Body of pancreas (tissue), 4 donors: ENCODE measurements around the gene YY1. TPM values are rescaled to one million over a fixed set of nuclear protein-coding genes. Genes with fewer than 3 reads are reported as not detected.

Experiments
- ATAC-seq: fragments of 150-250 bp; one replicate; pipeline ENCODE4 v1.9.1; 2016
- DNase-seq, 4 donors: peaks; one replicate each; pipeline ENCODE4 v3.0.0-alpha.2; 2019
- H3K27ac ChIP-seq, 4 donors: fragments of 200-600 bp; sonication (generic); 1 replicate in 3 of 4; 2 replicates in 1 of 4; pipeline versions ENCODE4 v1.5.1 to v1.6.1; 2016 to 2019; ENCODE audit warnings: mild to moderate bottlenecking in 1 of 4, mixed read lengths in 1 of 4, moderate library complexity in 1 of 4
- H3K27me3 ChIP-seq, 2 donors: fragments of 200-600 bp; sonication (generic); one replicate each; pipeline ENCODE4 v1.6.0; 2016; ENCODE audit warnings: mild to moderate bottlenecking in 1 of 2
- H3K36me3 ChIP-seq, 2 donors: fragments of 200-600 bp; sonication (generic); replicated peaks in 1 of 2; 2 replicates each; pipeline ENCODE4 v1.5.1; 2016; ENCODE audit warnings: low read depth in 2 of 2; ENCODE audit not compliant: insufficient read depth in 1 of 2
- H3K4me1 ChIP-seq: fragments of 200-600 bp; sonication (generic); one replicate; pipeline ENCODE4 v1.6.0; 2016
- H3K4me3 ChIP-seq, 2 donors: fragments of 200-600 bp; sonication (generic); 1 replicate in 1 of 2; 2 replicates in 1 of 2; pipeline ENCODE4 v1.5.1; 2016 to 2019
- H3K9me3 ChIP-seq, 3 donors: fragments of 200-600 bp; sonication (generic); 1 replicate in 2 of 3; 2 replicates in 1 of 3; pipeline ENCODE4 v1.5.1; 2016
- CTCF ChIP-seq, 7 experiments: fragments of 450-650 bp in 4 of 7; fragments of 200-600 bp in 3 of 7; sonication (generic) in 3 of 7; IDR thresholded peaks; one replicate each; pipeline ENCODE4 v1.5.1; 2016 to 2019; ENCODE audit warnings: antibody characterized with exemption in 7 of 7
- POLR2A ChIP-seq, 3 donors: fragments of 450-650 bp; IDR thresholded peaks; one replicate each; pipeline ENCODE4 v1.6.1; 2016; ENCODE audit warnings: antibody characterized with exemption in 3 of 3, mild to moderate bottlenecking in 2 of 3
- WGBS, 2 donors: methylation state at CpG; one replicate each; pipeline ENCODE4 v1.1.5; 2017; 5-methylcytosine and 5-hydroxymethylcytosine counted together
- intact Hi-C: fragments of 100-400 bp; cut with DNase I; formaldehyde crosslinking; loops from one replicate; pipeline ENCODE4 v1.15.1; 2023
- microRNA counts, 2 donors: library from miRNA; unstranded; fragments of <30 nt; microRNA quantifications; one replicate each; lab custom pipeline; 2017
- microRNA-seq, 2 donors: library from miRNA; unstranded; fragments of <30 nt; microRNA quantifications; one replicate each; pipeline ENCODE4, GENCODE V29; 2016; ENCODE audit warnings: borderline number of aligned reads in 2 of 2, borderline replicate concordance in 2 of 2
- small RNA-seq: library from RNA; depleted of rRNA; stranded (forward); fragments of <200 nt; gene quantifications from one replicate; pipeline ENCODE3, GENCODE V24; 2016
- total RNA-seq, 2 donors: library from RNA; depleted of rRNA; stranded (reverse); fragments of >200 nt; gene quantifications; one replicate each; pipeline ENCODE4 v1.1.0, GENCODE V29; 2016

The YY1 gene
- total RNA-seq, 2 donors from 2014 or later = 27.0 to 30.3 TPM

GRCh38 chr14:100330007-100330344 lies 91.0 kb downstream of the YY1 start:
- peaks cover 12% of the 10 kb centered on the region for H3K4me1 ChIP-seq
- TF ChIP-seq CTCF (IDR thresholded peaks at IDR 0.05) (no peak), POLR2A (IDR thresholded peaks at IDR 0.05) (no peak)
- no peaks in the 10 kb centered on the region for H3K9me3 ChIP-seq
- H3K27me3 ChIP-seq = no peaks in the 10 kb centered on the region
- no peak for DNase-seq
- no peaks in the 10 kb centered on the region for H3K36me3 ChIP-seq
- no peak overlapping the region for H3K27ac ChIP-seq
- WGBS, 2 donors = 87% methylated on average over 11 of the region's 11 CpGs; no CpG with 5 or more reads in 1 of the 2 donors
- intact Hi-C loops = no loop called here
- no peak for ATAC-seq
- no peak overlapping the region for H3K4me3 ChIP-seq

- 81% methylated on average over 6 to 13 of the region's 13 CpGs for whole genome bisulfite sequencing, 2 donors
- H3K4me3 ChIP-seq = no peak overlapping the region
- no peaks in the 10 kb centered on the region for H3K27me3 ChIP-seq
- no peak for ATAC-seq
- no peaks in the 10 kb centered on the region for H3K9me3 ChIP-seq
- intact Hi-C loops = no loop called here
- peaks cover 12% of the 10 kb centered on the region for H3K4me1 ChIP-seq
- TF ChIP-seq POLR2A (IDR thresholded peaks at IDR 0.05) (no peak), CTCF (IDR thresholded peaks at IDR 0.05) (no peak)
- peak in 1 of 4 donors; percentile 25 for DNase-seq
- no peak overlapping the region for H3K27ac ChIP-seq
- H3K36me3 ChIP-seq = no peaks in the 10 kb centered on the region
Measured at GRCh38 chr14:100330388-100330931, 91.5 kb downstream of the YY1 start.

- TF ChIP-seq POLR2A (IDR thresholded peaks at IDR 0.05) (no peak), CTCF (IDR thresholded peaks at IDR 0.05) (no peak)
- H3K27ac ChIP-seq = no peak overlapping the region
- H3K27me3 ChIP-seq = no peaks in the 10 kb centered on the region
- DNase-seq = no peak
- no peak overlapping the region for H3K4me3 ChIP-seq
- intact Hi-C loops = no loop called here
- 75 to 80% methylated on average over 7 to 11 of the region's 11 CpGs for WGBS, 2 donors
- H3K9me3 ChIP-seq = no peaks in the 10 kb centered on the region
- peaks cover 0 to 4% of the 10 kb centered on the region in 2 donors for H3K36me3 ChIP-seq
- H3K4me1 ChIP-seq = peaks cover 12% of the 10 kb centered on the region
- ATAC-seq = no peak
Measured at GRCh38 chr14:100332071-100332639, 93.2 kb downstream of the YY1 start.

MicroRNAs within 50 kb of the gene (microRNA counts, 767-probe panel; counts per million panel counts)
- 0 to 736 counts per million in 2 donors for microRNA hsa-miR-345-5p (lab: Ali Mortazavi, UCI)

Small RNAs within 50 kb of the gene (microRNA-seq; reads per million reads assigned to microRNA genes)
- gene MIR345 (54.9 to 59.2 reads per million in 2 donors), gene MIR6764 (0 to 0.93 reads per million in 2 donors)

Small RNAs within 50 kb of the gene (small RNA-seq; reads per million reads assigned to genes)
- 8.7 reads per million, percentile 91 among the genes with 10 or more reads in this experiment for gene MIR345
- gene RN7SL523P = not detected

Other genes starting within 250 kb of the YY1 start
- gene EVL, start 173.7 kb upstream of the YY1 start, total RNA-seq = 10 to 100 TPM; 22.3 to 57.7 TPM
- gene DEGS2, start 79.5 kb upstream of the YY1 start, total RNA-seq = 10 to 100 TPM in 1 of 2 donors, 1 to 10 TPM in 1; 7.3 to 10.5 TPM
- gene SLC25A29, start 67.3 kb downstream of the YY1 start, total RNA-seq = 10 to 100 TPM; 25.2 to 63.9 TPM
- gene SLC25A47, start 84.2 kb downstream of the YY1 start, total RNA-seq = not detected
- gene WDR25, start 137.3 kb downstream of the YY1 start, total RNA-seq = 1 to 10 TPM; 7.9 to 8.0 TPM